SU-DHL-6 (cell line): ENCODE measurements around the gene CRISPLD2.

Source experiments
- H2AFZ ChIP-seq: fragments of 200-600 bp; sonication (generic); 2 replicates; pipeline ENCODE4 v1.6.1; 2014; ENCODE audit warnings: low read depth, mild to moderate bottlenecking, moderate library complexity, mixed read lengths, antibody characterized with exemption, low read length; ENCODE audit not compliant: severe bottlenecking
- H3F3A ChIP-seq: fragments of 200-600 bp; shearing (Covaris generic); 2 replicates; pipeline ENCODE4 v1.6.0; 2016; ENCODE audit warnings: antibody characterized with exemption, mild to moderate bottlenecking; ENCODE audit not compliant: insufficient read depth
- H3K27ac ChIP-seq: fragments of 200-600 bp; sonication (generic); 2 replicates; pipeline ENCODE4 v1.5.1; 2016; ENCODE audit warnings: low read depth, mild to moderate bottlenecking, low read length, moderate library complexity, mixed read lengths
- H3K27me3 ChIP-seq: fragments of 200-600 bp; sonication (generic), shearing (Covaris generic); 2 replicates; pipeline ENCODE4 v1.6.0; 2014; ENCODE audit warnings: mild to moderate bottlenecking, low read length
- H3K36me3 ChIP-seq: fragments of 200-600 bp; sonication (generic); 2 replicates; pipeline ENCODE4 v1.6.1; 2014; ENCODE audit warnings: mild to moderate bottlenecking, low read length, mixed read lengths
- H3K4me2 ChIP-seq: fragments of 300-600, 200-600 bp; shearing (Covaris generic), sonication (generic); 2 replicates; pipeline ENCODE4 v1.6.0; 2014; ENCODE audit warnings: low read length, low read depth, mild to moderate bottlenecking; ENCODE audit not compliant: poor library complexity, severe bottlenecking
- H3K4me3 ChIP-seq: fragments of 200-600 bp; sonication (generic); 2 replicates; pipeline ENCODE4 v1.5.1; 2014; ENCODE audit warnings: antibody characterized with exemption, low read length, mild to moderate bottlenecking, mixed read lengths; ENCODE audit not compliant: insufficient read depth, poor library complexity, severe bottlenecking
- H3K79me2 ChIP-seq: fragments of 200-600 bp; sonication (generic); 2 replicates; pipeline ENCODE4 v1.6.1; 2014; ENCODE audit warnings: mild to moderate bottlenecking, low read length, moderate library complexity; ENCODE audit not compliant: insufficient read depth
- H3K9ac ChIP-seq: fragments of 200-600 bp; sonication (generic); 2 replicates; pipeline ENCODE4 v1.7.0; 2014; ENCODE audit warnings: mild to moderate bottlenecking, low read length
- H3K9me2 ChIP-seq: fragments of 200-600 bp; sonication (generic); replicated peaks from 2 replicates; pipeline ENCODE4 v1.6.1; 2014; ENCODE audit warnings: low read length; ENCODE audit not compliant: insufficient read depth
- H3K9me3 ChIP-seq: fragments of 200-600 bp; sonication (generic); 2 replicates; pipeline ENCODE4 v1.6.1; 2014; ENCODE audit warnings: low read length, mixed read lengths; ENCODE audit not compliant: insufficient read depth
- H4K20me1 ChIP-seq: fragments of 200-600 bp; sonication (generic); 2 replicates; pipeline ENCODE4 v1.6.1; 2014; ENCODE audit warnings: low read depth, mild to moderate bottlenecking, antibody characterized with exemption, low read length, moderate library complexity, mixed read lengths
- EZH2phosphoT487 ChIP-seq: fragments of 200-600 bp; sonication (generic), shearing (Covaris generic); conservative IDR thresholded peaks from 2 replicates; pipeline ENCODE4 v1.6.1; 2018; ENCODE audit warnings: mild to moderate bottlenecking, antibody characterized with exemption, low read length, moderate library complexity, mixed read lengths
- TF ChIP-seq, protein P1 (sequence below): fragments of 200-600 bp; sonication (generic); IDR thresholded peaks from one replicate; pipeline ENCODE4 v1.5.1; 2017; ENCODE audit warnings: antibody characterized with exemption, mild to moderate bottlenecking, low read length, moderate library complexity; ENCODE audit not compliant: insufficient read depth, poor library complexity, severe bottlenecking

CRISPLD2 gene

DNA sequence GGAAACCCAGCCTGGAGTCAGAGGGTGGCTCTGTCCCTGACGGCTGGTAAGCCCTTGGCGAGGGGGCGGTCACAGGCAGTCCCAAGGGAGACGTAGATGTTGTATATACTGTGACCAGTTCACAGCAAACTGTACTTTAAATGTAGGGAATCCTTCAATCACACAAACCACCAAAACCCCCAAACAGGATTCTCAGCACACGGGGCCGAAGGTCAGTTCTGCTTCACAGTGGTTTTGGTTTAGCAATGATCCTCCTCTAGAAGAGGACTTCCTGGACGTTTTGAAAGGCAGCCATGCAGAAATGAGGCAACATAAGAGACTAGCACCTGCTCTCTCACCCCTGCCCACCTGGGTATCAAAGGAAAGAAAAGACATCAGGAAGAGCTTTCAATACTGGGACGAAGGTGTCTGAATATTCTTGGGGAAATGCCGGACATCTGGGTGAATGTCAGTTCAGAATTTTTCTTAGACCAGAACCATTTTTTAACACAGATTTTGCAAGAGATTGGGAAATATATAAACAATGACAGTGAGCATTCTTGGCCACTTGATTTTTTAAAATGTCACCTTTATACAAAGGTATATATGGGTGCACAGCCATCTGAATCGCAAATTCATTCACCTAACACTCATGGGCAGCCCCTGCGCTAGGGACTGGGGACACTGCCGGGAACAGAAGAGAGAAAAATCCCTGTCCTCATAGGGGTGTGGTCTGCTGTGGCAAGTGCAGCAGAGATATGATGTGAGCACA is 74.2 kb downstream of the CRISPLD2 start:
- Histone ChIP-seq H3K36me3 (no peaks in the 10 kb centered on the region), H3F3A (no peaks in the 10 kb centered on the region), H3K27me3 (no peaks in the 10 kb centered on the region), H3K9me2 (no peaks in the 10 kb centered on the region), H3K79me2 (no peaks in the 10 kb centered on the region), H3K9ac (no peak overlapping the region), H3K4me2 (no peak overlapping the region), H3K4me3 (no peak overlapping the region), H4K20me1 (no peaks in the 10 kb centered on the region), H2AFZ (no peak overlapping the region), H3K27ac (no peak overlapping the region), H3K9me3 (no peaks in the 10 kb centered on the region)
- TF ChIP-seq, protein P1, sequence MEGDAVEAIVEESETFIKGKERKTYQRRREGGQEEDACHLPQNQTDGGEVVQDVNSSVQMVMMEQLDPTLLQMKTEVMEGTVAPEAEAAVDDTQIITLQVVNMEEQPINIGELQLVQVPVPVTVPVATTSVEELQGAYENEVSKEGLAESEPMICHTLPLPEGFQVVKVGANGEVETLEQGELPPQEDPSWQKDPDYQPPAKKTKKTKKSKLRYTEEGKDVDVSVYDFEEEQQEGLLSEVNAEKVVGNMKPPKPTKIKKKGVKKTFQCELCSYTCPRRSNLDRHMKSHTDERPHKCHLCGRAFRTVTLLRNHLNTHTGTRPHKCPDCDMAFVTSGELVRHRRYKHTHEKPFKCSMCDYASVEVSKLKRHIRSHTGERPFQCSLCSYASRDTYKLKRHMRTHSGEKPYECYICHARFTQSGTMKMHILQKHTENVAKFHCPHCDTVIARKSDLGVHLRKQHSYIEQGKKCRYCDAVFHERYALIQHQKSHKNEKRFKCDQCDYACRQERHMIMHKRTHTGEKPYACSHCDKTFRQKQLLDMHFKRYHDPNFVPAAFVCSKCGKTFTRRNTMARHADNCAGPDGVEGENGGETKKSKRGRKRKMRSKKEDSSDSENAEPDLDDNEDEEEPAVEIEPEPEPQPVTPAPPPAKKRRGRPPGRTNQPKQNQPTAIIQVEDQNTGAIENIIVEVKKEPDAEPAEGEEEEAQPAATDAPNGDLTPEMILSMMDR, result no peak
- no peak for TF ChIP-seq EZH2phosphoT487

DNA sequence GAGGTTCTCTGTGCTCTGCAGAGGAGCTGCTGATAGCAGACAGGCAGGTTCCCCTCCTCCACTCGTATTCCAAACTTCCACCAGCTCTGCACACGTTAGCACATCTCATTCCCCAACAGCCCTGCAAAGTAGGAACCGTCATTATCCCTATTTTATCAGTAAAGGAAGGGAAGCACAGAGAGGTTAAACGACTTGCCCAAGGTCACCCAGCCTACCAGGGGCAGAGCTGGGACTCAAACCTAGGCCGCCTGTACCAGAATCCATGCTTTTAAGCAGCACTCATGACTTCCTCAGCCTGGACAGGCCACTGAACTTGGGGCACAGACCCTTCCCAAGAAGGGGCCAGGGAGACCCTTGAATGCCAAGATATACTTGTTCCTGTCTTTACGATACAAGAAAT is 75.2 kb downstream of the CRISPLD2 start:
- no peaks in the 10 kb centered on the region for H3K36me3 ChIP-seq
- no peaks in the 10 kb centered on the region for H3K9me3 ChIP-seq
- no peaks in the 10 kb centered on the region for H4K20me1 ChIP-seq
- H3K4me3 ChIP-seq, result no peak overlapping the region
- TF ChIP-seq EZH2phosphoT487, result no peak
- TF ChIP-seq, protein P1, result no peak
- no peak overlapping the region for H3K4me2 ChIP-seq
- H3K9ac ChIP-seq, result no peak overlapping the region
- no peak overlapping the region for H2AFZ ChIP-seq
- no peaks in the 10 kb centered on the region for H3K79me2 ChIP-seq
- H3F3A ChIP-seq, result no peaks in the 10 kb centered on the region
- H3K27me3 ChIP-seq, result no peaks in the 10 kb centered on the region
- H3K9me2 ChIP-seq, result no peaks in the 10 kb centered on the region
- H3K27ac ChIP-seq, result no peak overlapping the region

- Histone ChIP-seq H3K9me3 (no peaks in the 10 kb centered on the region), H3K36me3 (no peaks in the 10 kb centered on the region), H4K20me1 (no peaks in the 10 kb centered on the region), H3K9me2 (no peaks in the 10 kb centered on the region), H3K27ac (no peak overlapping the region), H3K9ac (no peak overlapping the region), H2AFZ (no peak overlapping the region), H3F3A (no peaks in the 10 kb centered on the region), H3K27me3 (no peaks in the 10 kb centered on the region), H3K79me2 (no peaks in the 10 kb centered on the region), H3K4me3 (no peak overlapping the region), H3K4me2 (no peak overlapping the region)
- TF ChIP-seq, protein P1, result no peak
- TF ChIP-seq EZH2phosphoT487, result no peak
These were observed 77.1 kb downstream of the CRISPLD2 start for GRCh38 chr16:84896847-84897246.
